ENCODE data around the gene DLG2.

The DLG2 gene

DNA sequence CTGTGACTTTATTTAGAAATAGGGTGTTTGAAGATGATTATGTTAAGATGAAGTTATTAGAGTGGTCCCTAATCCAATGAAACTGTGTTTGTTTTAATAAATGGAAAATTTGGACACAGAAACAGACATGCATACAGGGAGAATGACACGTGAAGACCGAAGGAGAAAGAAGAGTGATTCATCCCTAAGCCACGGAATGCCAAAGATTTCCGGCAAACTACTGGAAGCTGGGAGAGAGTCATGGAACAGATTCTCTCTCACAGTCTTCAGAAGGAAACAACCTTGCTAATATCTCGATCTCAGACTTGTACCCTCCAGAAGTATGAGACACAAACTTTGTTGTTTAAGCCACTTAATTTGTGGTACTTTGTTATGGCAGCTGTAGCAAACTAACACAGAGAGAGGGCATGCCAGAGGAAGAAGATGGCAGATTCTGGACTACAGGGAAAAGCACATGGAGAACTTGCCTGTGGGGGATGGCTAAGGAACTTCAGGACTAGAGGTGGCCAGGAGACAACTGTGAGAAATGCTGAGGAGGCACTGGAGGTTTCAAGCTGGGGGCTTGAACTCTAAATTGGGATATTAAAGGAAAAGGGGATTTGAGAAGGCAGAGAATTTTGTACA, 1607.5 kb downstream of the DLG2 start:
- no peak for DNase-seq (ENCODE audit: low read depth in 2 of 2)

DNA sequence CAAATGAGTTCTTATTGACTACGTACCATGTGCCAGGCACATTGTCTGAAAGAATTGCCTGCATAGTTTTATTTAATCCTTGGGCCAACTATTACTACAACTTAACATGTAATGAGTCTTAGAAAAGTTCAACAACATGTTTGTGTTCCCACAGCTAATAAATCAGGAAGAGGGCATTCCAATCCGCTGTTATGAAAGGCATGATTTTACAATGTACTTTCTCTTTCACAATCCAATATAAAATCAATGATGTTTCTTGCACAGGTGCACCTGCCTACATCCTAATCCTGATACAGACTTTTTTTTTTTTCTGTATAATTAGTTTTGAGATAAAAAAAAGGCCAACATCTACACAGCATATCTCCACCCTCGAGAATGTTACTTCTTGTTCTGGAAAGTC, 1612.6 kb downstream of the DLG2 start:
- DNase-seq (ENCODE audit: low read depth in 2 of 2), result no peak

DNA sequence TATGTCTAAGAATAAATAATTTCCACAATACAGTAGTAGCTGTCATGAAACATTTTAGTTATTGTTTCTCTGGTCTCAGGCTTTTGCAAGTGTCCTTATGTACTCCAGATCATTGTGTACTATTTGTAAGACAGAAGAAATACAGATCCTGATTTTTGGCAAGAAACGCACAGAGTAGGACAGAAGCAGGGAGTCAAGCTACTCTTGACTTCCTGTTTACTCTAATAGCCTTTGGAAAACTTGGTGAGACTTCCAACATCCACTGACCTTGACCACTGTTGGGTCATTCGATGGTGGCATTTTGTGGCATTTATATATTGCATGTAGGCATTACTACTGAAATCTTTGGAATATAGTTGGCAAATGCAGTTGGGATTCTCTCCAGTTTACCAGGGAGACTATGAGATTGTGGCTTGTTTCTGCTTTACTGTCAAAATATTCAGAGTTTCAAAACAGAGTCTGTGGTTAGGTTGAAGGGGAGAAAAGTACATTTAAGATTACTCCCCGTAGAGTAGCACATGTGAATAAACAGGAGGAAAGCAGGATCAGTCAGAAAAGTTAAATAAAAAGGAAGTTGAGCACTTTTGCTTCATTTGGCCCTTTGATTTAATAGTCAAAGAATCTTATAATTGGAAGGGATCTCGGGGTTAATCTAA, 1614.8 kb downstream of the DLG2 start:
- DNase-seq (ENCODE audit: low read depth in 2 of 2), result no peak

- DNase-seq (ENCODE audit: low read depth in 2 of 2), result no peak
These were observed 1624.0 kb downstream of the DLG2 start for GRCh38 chr11:84003181-84003580.

GRCh38 chr11:83998921-83999320, 1628.2 kb downstream of the DLG2 start:
- DNase-seq (ENCODE audit: low read depth in 2 of 2), result no peak

DNA sequence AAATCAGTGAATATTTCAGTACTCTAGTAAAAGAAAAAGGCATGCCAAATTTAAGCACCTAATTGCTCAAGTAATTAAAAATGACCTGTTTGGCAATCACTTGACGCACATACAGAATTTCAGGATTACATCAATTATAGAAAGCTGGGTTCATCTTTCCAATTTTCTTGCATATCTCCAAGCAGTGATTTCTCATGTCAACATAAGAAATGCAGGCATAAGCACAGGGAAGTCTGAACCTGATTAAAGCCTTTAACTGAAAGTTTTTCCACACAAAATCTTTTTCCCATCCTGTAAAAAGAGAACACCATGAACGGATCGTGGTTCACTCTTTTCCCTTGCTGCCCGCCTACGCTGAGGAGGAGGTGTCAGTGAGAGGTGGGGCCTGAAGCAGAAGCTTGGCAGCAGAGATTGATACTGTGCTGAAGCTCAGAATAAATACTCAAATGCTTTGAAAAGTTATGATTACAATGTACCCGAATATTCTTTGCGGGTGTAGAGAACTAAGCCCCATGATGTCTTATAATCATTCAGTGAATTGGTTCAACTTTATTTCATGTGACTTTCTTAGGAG, 1636.9 kb downstream of the DLG2 start:
- no peak for DNase-seq (ENCODE audit: low read depth in 2 of 2)

- no peak for DNase-seq (ENCODE audit: low read depth in 2 of 2)
These were observed 1644.3 kb downstream of the DLG2 start for GRCh38 chr11:83982825-83983224.

DNA sequence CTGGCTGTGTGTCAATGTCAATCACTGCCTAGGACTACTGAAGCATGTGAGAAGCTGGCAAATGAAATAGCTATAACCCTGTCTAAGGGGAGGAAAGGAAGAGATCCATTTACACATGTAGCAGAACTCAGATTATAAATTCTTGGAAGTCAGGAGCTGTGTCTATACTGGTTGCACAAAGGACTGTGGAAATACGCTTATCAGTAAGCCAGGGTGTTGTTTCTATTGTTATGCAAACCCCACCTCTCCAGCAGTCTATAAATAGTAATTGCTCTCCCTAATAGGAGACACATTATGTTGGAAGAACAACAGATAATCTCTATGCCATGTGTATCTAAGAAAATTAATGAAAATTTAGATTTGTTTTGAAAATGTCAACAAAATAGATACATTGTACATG, 1647.6 kb downstream of the DLG2 start:
- DNase-seq (ENCODE audit: low read depth in 2 of 2), result no peak

GRCh38 chr11:83978942-83979341, 1648.2 kb downstream of the DLG2 start:
- DNase-seq (ENCODE audit: low read depth in 2 of 2), result no peak

DNA sequence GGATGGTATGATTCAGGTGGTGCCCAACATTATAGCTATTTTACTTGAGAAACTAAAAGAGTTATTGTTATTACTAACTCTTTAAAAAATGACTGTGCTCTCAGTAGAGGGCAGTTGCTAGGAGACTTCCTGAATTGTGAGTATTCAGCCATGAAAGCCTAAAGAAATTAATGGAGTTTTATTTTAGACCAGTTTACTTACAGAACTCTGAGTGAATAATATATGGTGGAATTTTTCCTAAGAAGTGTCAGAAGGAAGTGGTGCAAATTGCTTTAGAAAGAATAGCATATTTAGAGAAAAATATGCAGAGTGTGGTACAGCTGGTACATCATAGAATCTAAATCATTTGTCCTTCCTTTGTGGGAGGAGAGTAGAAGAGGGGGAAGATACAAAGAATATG, 1651.1 kb downstream of the DLG2 start:
- DNase-seq (ENCODE audit: low read depth in 2 of 2), result no peak

GRCh38 chr11:83972536-83972935, 1654.6 kb downstream of the DLG2 start:
- DNase-seq (ENCODE audit: low read depth in 2 of 2), result no peak

DNA sequence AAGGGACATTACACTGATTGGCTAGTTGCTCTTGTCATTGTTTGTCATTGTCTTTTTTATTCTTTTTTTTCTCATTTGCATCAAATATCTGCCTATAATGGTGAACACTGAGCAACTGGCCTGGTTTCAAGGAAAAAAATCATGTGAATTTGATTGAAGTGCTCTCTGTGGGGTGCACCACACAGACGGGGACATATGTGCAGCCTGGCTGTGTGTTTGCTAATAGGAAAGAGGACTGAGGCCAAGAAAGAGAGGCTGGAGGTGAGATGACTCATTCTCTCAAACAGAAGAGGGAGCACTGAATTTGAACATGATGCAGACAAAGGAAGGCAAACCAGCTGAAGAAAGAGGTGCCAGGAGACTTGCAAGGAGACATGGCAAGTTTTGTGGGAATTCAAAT, 1656.1 kb downstream of the DLG2 start:
- no peak for DNase-seq (ENCODE audit: low read depth in 2 of 2)

GRCh38 chr11:83970061-83970671, 1657.0 kb downstream of the DLG2 start:
- DNase-seq (ENCODE audit: low read depth in 2 of 2), result no peak

DNA sequence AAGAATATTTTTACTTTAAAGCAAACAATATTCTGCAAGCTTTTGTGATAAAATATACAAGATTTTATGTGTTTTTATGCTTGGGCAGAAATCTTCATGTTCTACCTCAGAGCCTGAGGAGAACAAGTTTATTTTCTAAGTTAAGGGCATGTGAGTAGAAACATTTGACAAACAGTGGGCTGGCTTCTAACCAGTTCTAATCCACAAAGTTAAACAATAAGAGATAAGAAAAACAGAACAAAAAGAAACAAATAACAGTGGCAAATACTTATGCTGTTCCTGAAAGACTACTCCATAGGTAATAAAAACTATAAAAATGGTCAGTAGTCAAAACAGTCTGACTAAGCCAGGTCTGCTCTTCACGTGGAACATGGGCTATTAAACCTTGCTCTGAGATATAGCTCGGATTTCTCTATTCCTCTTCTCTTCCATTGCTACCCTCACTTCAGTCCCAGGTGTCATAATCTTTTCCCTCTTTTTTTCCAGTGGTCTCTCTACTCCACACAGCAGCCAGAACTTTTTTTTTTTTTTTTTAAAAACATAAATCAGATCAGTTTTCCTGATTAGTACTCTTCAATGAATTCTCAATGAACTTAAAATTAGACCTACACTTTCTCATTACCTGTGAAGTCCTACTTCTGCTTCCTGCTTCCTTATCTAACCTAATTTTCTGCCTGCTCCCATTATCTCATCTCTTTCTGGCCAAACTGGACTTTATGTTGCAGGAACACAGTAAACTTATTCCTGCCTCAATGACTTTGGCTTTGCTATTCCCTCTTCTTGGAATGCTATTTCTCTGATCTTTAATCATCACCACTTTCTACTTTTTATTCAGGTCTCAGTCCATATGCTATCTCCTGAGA, 1669.9 kb downstream of the DLG2 start:
- DNase-seq (ENCODE audit: low read depth in 2 of 2), result no peak

GRCh38 chr11:83956119-83956697, 1670.9 kb downstream of the DLG2 start:
- DNase-seq (ENCODE audit: low read depth in 2 of 2), result no peak

GRCh38 chr11:83954780-83955179, 1672.4 kb downstream of the DLG2 start:
- DNase-seq (ENCODE audit: low read depth in 2 of 2), result no peak

GRCh38 chr11:83951521-83951920, 1675.6 kb downstream of the DLG2 start:
- no peak for DNase-seq (ENCODE audit: low read depth in 2 of 2)

GRCh38 chr11:83948200-83948599, 1678.9 kb downstream of the DLG2 start:
- no peak for DNase-seq (ENCODE audit: low read depth in 2 of 2)

GRCh38 chr11:83945976-83946375, 1681.2 kb downstream of the DLG2 start:
- no peak for DNase-seq (ENCODE audit: low read depth in 2 of 2)

DNA sequence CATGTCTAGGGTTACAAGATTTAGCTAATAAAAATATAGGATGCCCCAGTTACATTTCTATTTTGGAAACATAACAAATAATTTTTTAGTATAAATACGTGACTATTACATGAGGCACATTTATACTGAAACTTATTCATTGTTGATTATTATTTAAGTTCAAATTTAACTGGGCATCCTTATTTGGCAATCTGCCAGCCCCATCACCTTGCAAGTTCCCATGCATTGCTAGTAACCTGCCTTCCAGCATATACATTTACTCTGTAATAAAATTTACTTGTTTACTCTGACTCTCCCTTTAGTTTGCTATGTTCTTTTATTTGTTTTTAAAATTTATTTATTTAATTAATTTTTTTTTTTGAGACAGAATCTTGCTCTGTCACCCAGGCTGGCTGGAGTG, 1686.1 kb downstream of the DLG2 start:
- DNase-seq (ENCODE audit: low read depth in 2 of 2), result no peak

GRCh38 chr11:83938148-83938547, 1689.0 kb downstream of the DLG2 start:
- DNase-seq (ENCODE audit: low read depth in 2 of 2), result no peak

- DNase-seq (ENCODE audit: low read depth in 2 of 2), result no peak
These were observed 1694.1 kb downstream of the DLG2 start for GRCh38 chr11:83933008-83933407.

Measured in activated CD4-positive, alpha-beta T cell treated with anti-CD3 and anti-CD28 coated beads for 24 hours (primary cell).